Putamen (tissue), 1 donor: ENCODE data around the gene TEX28.
"Not testable (repeated sequence)": the region's sequence is repeated elsewhere in the genome, so short reads cannot be mapped to it uniquely, and the experiment has no call there.

Source experiments
- DNase-seq: peaks from one replicate; pipeline ENCODE4 v3.0.0-alpha.2; 2016; ENCODE audit warnings: low spot score

Gene TEX28

DNA sequence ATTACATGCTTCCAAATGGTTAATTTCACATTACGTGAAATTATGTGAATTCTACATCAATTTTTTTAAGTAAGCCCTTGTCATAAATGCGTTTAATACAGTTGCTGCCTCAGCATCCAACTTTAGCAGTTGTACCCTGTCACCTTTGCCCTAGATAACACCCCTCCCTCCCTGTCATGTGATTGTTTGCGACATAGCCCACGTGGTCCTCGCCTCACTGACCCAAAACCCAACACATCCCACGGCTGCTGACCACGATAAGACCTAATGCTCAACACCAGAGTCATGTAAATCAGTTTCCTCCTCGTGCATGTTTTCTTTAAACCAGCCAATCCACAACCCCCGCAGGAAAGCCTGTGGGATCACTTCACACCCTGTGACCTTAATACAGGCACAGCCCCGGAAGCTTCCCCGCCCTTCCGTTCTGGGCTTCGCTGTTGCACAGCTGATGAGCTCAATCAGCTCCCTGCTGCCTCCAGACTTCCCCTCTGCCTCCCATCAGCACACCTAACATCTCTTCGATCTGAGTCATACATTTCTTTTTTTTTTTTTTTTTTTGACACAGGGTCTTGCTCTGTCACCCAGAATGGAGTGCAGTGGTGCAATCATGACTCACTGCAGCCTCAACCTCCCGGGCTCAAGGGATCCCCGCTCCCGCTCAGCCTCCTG is 47.4 kb downstream of the TEX28 start:
- not testable (repeated sequence) for DNase-seq

DNA sequence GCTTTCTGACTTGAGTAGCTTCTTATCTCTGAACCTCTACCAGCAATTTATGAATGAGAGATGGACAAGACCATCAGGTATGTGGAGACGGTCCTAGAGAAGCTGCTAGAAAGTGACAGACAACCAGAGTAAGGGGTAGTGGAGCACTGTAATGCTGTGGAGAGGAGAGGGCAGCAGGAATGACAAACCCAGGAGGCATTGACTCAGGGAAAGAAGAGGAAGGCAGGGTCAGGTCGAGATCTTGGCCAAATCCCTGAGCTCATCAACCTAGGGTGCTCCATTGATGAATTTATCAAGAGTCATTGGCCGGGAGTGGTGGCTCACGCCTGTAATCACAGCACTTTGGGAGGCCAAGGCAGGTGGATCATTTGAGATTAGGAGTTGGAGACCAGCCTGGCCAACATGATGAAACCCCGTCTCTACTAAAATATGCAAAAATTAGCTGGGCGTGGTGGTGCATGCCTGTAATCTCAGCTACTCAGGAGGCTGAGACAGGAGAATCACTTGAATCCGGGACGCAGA is 54.9 kb downstream of the TEX28 start:
- not testable (repeated sequence) for DNase-seq

DNA sequence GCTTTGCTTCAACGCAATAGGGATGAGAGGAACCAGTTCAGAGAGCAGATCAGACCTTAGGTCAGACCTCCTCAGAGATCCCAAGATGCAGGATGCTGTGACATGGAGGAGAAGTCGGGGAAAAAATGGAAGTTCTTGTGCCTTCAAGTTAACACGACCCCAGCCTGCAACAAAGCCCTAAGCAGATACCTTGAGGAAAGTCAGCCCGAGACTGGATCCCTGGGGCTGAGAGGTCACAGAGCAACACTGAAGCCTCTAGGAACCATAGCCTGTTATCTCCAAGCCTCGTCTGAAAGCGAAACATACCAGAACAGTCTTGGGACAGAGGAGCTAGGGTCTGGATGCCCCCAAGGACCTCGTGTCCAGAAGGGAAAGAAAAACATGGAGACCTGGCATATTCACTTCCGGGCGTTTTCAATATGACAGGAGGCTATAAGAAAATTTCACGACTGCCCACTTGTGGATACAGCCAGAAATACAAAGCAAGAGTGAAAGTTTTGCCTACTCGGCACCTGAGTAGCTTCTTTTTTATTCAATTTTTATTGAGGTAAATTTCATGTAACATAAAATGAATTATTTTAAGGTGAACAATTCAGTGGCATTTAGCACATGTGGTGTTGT is 55.9 kb downstream of the TEX28 start:
- DNase-seq = not testable (repeated sequence)

DNA sequence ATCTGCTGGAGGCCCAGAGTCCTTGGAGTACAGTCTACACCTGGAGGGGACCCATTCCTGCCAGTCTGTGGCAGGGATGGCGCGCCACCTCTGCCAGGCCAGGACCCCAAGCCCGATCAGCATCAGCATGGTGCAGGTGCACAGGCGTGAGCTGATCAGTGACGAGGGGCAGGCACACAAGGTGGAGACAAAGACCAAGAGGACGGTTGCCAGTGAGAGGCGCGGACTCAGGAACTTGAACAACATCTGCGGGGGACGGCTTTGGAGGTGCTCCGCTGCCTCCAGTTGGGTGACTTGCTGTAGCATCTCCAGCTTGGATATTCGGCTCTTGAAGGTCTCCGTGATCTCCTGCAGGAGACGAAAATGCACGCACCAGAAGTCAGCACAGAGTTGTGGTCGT is 61.3 kb downstream of the TEX28 start:
- DNase-seq = not testable (repeated sequence)

DNA sequence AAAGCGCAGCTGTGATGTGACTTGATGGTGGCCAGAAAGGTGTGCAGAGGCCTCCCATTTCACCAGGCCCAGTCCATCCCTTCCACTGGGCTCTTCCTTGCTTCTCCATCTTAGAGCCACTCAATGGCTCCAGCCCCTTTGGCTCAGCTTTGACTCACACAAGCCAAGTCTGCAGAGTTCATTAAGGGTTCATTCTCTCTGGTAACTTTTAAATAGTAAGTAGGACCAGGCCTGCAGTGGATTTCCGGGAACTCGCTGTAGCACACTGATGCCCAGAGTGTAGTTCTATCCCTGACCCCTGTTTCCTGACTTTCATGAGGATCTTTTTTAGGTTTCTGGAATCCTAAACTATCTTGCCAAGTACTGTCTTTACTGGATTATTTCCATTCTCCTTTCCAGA is 63.5 kb downstream of the TEX28 start:
- not testable (repeated sequence) for DNase-seq

DNA sequence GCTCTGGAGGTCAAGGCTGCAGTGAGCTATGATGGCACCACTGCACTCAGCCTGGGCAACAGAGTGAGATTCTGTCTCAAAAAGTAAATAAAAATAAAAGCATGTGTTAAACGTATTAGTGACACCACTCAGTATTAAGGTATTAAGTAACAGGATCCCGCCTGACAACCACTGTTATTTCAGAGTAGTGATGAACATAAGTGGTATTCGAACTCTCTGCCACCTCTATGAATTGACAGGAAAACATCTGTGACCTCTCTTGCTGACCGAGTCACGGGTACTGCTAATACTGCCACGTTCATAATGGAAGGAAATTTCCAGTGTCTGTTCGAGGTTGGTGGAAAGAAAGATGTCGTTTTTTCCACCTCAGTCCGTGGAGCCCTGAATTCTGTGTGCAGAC is 68.2 kb downstream of the TEX28 start:
- DNase-seq = not testable (repeated sequence)

DNA sequence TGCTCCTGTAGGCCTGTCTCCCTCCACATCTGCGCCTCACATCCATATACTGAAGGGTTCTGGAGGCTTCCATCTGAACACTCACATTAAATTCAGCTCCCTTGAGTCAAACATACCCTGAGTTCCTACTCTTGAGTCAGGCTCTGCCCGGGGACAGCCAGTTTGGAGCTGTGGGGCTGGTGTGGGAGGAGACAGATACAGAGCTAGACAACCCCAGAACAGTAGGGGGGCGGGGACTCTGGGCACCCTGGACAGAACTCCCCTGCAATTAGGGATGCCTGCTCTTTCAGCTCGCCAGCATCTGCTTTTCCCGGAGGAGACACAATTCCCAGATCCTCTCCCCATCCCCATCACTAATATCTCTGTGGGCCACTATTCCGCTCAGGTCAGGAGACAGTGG is 69.6 kb downstream of the TEX28 start:
- DNase-seq = not testable (repeated sequence)
